ENCODE results near the gene IGF1R. TPM values are rescaled to one million over a fixed set of nuclear protein-coding genes. Genes with fewer than 3 reads are reported as not detected.

IGF1R gene
- total RNA-seq, 4 donors from 2014 or later: 39.3 to 97.4 (median 44.7) TPM

DNA sequence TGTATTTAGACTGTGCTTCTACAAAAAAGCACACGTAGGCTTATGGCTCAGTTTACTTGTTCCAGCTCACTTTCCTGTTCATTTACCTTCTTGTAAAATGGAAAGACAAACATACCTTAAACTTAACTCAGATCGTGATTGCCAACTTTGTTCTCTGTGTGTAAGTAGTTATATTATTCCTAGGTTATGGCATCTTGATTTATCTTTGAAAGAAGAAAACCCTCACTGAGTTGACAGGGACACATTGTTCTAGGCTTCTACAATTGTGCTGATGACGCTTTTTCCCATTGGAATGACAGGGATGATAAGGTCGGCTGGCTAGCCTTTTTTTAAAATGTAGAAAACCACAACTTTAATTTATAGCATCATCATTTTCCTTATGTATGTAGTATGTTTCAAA is 140.7 kb downstream of the IGF1R start:
- TF ChIP-seq, protein P1, sequence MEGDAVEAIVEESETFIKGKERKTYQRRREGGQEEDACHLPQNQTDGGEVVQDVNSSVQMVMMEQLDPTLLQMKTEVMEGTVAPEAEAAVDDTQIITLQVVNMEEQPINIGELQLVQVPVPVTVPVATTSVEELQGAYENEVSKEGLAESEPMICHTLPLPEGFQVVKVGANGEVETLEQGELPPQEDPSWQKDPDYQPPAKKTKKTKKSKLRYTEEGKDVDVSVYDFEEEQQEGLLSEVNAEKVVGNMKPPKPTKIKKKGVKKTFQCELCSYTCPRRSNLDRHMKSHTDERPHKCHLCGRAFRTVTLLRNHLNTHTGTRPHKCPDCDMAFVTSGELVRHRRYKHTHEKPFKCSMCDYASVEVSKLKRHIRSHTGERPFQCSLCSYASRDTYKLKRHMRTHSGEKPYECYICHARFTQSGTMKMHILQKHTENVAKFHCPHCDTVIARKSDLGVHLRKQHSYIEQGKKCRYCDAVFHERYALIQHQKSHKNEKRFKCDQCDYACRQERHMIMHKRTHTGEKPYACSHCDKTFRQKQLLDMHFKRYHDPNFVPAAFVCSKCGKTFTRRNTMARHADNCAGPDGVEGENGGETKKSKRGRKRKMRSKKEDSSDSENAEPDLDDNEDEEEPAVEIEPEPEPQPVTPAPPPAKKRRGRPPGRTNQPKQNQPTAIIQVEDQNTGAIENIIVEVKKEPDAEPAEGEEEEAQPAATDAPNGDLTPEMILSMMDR (IDR thresholded peaks at IDR 0.05): no peak
- ATAC-seq (ENCODE audit: low FRiP score): no peak
- DNase-seq (ENCODE audit: low spot score): no peak

DNA sequence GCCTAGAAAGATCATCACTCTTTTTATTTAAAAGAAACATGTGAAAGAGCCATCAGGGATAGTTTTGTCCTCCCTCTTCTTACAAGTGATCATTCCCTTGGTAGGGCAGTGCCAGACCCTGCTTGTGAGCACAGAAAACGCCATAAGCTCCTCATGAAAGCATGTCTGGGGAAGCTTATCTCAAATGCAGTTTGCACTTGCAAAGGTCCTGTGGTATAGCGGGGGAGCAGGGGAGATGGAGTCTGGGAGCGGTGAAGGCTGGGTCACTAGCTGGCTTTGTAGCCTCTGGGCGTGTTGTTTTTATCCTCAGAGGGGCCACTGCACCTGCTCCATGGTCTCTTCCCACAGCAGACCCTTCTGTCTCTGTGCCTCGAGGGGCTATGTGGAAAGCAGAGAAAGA is 141.9 kb downstream of the IGF1R start:
- ATAC-seq (ENCODE audit: low FRiP score): no peak
- TF ChIP-seq, protein P1 (IDR thresholded peaks at IDR 0.05): no peak

DNA sequence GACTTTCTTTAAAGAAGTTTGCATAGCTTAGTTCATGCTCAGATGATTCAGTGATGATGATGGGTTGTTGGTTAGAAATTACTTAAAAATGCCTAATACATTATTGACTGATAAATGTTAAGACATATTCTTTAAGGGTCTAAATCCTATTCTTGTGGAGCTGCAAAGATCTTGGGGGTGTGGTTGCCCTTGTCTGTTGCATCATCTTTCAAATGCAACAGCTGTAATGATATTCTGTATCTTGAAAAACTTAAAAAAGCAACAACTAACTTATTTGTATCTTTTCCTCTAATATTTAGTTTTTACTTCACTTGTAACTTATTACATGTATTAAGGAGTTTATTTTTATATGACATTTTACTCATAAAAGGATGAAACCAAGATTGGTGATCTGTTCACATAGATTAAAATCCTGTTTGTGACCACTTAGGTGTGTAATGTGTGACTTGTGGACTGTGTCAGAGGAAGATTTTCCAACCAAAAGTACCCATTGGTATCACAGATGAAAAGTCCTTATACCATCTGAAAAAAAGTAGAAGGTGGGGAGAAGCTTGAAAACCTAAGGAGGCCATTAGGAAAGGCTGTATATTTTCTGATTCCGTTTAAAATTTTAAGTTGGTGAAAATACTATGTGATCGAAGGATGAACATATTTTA is 142.8 kb downstream of the IGF1R start:
- DNase-seq (ENCODE audit: low spot score) (no peak), ATAC-seq (ENCODE audit: low FRiP score) (no peak)
- TF ChIP-seq, protein P1 (IDR thresholded peaks at IDR 0.05): no peak

More for the DNA sequence above, 141.9 kb downstream of the IGF1R start:
- DNase-seq (ENCODE audit: low spot score): no peak

DNA sequence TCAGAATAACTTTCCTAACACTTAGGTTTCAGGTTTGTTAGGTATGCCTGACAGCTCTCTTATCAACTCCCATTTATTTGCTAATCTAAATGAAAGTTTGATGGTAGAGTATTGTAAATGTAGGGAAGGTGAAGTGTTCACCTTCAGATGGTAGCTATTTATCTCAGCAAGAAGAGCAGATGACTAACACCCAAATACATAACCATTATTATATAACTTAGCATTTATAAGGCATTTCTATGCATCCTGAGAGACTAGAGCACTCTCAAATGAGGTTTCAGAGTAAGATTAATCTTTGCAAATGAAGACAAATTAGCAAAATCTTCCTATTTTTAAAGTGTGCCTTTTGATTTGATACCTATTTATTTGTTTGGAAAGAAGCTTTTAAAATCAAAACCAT is 143.8 kb downstream of the IGF1R start:
- TF ChIP-seq, protein P1 (IDR thresholded peaks at IDR 0.05): no peak
- DNase-seq (ENCODE audit: low spot score) (no peak), ATAC-seq (ENCODE audit: low FRiP score) (no peak)

DNA sequence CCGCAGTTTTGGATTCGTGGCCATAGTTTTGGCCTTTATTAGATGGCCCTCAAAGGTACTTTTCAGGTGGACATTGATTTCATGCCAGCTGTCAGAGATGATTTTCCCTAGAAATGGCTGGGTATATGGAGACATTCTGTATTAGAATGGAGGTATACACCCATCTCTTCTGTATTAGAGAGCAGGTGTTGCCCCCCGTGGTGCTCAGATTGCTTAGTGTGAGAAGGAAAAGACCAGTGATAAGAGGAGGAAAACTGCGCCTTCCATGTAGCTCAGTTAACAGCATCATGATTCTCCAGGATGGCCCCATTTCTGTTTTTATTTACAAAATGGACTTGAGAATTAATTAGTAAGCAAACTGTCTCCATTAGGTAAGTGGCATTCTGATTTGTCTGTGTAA is 145.9 kb downstream of the IGF1R start:
- ATAC-seq (ENCODE audit: low FRiP score) (no peak), DNase-seq (ENCODE audit: low spot score) (no peak)
- TF ChIP-seq, protein P1 (IDR thresholded peaks at IDR 0.05): no peak

DNA sequence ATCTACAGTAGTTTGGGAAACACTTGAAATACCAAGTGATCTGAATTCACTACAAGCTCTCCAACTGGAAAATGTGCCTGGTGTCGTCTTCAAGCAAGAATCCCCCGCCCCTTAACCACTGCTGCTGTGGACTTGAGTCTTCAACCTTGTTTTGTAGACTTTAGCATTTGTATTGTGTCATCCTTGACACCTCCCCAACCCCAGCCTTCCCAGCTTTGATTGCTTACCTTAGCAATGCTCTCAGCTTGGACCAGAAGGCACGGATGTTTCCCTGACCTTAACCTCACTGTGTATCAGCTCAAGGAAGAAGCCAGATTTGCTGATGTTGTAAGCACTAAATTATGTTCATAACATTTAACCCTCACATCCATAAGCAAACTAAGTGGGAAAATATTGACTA is 146.4 kb downstream of the IGF1R start:
- TF ChIP-seq, protein P1 (IDR thresholded peaks at IDR 0.05): no peak
- ATAC-seq (ENCODE audit: low FRiP score): no peak
- DNase-seq (ENCODE audit: low spot score): no peak

DNA sequence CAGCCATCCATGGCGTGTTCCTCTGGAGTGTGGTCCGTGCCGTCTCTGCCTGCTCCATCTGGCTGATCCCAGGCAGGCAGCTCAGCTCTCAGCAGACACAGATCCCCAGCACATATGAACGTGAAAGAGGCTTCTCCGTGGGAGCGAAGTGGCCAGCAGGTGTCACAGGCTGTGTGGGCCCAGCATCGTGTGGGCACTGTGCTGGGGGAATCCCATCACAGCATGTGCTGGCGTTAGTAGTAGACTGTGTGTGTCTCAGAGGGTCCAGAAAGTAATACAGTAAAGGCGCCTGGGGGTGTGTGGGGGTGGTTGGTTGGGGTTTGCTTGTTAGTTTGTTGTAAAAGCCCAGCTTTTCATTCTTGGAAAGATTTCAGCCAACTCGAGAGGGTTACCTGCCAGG is 147.6 kb downstream of the IGF1R start:
- no peak for DNase-seq (ENCODE audit: low spot score)
- TF ChIP-seq, protein P1 (IDR thresholded peaks at IDR 0.05): no peak
- no peak for ATAC-seq (ENCODE audit: low FRiP score)

Data from omental fat pad (tissue), 4 donors.